ENCODE data around the gene SH3BGRL. TPM values are rescaled to one million over a fixed set of nuclear protein-coding genes. Genes with fewer than 3 reads are reported as not detected.

Gene SH3BGRL
- total RNA-seq, 1 experiment from 2014 or later = 32.4 TPM

DNA sequence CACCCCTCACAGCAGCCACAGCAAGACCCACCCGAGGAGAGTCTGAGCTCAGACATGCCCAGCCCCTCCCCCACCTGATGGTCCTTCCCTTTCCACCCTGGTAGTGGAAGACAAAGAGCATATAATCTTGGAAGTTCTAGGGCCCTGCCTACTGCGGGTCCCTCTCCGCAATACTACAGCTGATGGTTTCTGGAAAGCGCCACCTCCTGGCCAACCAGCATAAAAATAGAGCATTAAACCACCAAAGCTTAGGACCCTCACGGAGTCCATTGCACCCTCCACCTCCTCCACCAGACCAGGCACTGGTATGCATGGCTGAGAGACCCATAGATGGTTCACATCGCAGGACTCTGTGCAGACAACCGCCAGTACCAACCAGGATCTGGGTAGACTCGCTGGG lies 78.2 kb downstream of the SH3BGRL start:
- Histone ChIP-seq H3K27ac (ENCODE audit: low read depth, low read length) (no peak overlapping the region), H3K9me2 (ENCODE audit: insufficient read depth) (no peaks in the 10 kb centered on the region), H3K4me1 (ENCODE audit: control insufficient read depth in 1 of 2, insufficient read depth in 2 of 2, low read length in 2 of 2) (no peaks in the 10 kb centered on the region), H2AFZ (ENCODE audit: low read depth, low read length, poor library complexity, severe bottlenecking) (no peak overlapping the region), H3K79me2 (ENCODE audit: insufficient read depth, low read length) (no peaks in the 10 kb centered on the region), H4K20me1 (ENCODE audit: insufficient read depth) (no peaks in the 10 kb centered on the region), H3K9me3 (ENCODE audit: control insufficient read depth in 1 of 2, insufficient read depth in 1 of 2, low read depth in 1 of 2, low read length in 2 of 2) (no peaks in the 10 kb centered on the region), H3K36me3 (ENCODE audit: control insufficient read depth in 1 of 2, insufficient read depth in 2 of 2, low read length in 2 of 2) (no peaks in the 10 kb centered on the region), H3K4me3 (replicated peaks in 1 of 2; ENCODE audit: low read depth in 1 of 2, low read length in 2 of 2) (no peak overlapping the region), H3K4me2 (ENCODE audit: low read length) (no peak overlapping the region), H3K9ac (ENCODE audit: low read length) (no peak overlapping the region), H3K27me3 (ENCODE audit: insufficient read depth, low read length) (no peaks in the 10 kb centered on the region)
- TF ChIP-seq, protein P1, sequence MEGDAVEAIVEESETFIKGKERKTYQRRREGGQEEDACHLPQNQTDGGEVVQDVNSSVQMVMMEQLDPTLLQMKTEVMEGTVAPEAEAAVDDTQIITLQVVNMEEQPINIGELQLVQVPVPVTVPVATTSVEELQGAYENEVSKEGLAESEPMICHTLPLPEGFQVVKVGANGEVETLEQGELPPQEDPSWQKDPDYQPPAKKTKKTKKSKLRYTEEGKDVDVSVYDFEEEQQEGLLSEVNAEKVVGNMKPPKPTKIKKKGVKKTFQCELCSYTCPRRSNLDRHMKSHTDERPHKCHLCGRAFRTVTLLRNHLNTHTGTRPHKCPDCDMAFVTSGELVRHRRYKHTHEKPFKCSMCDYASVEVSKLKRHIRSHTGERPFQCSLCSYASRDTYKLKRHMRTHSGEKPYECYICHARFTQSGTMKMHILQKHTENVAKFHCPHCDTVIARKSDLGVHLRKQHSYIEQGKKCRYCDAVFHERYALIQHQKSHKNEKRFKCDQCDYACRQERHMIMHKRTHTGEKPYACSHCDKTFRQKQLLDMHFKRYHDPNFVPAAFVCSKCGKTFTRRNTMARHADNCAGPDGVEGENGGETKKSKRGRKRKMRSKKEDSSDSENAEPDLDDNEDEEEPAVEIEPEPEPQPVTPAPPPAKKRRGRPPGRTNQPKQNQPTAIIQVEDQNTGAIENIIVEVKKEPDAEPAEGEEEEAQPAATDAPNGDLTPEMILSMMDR (IDR thresholded peaks at IDR 0.05 in 2 of 3, conservative IDR thresholded peaks at IDR 0.05 in 1 of 3; ENCODE audit: borderline replicate concordance in 1 of 3, insufficient read depth in 1 of 3, low read depth in 2 of 3, low read length in 2 of 3) = peak in 2 of 3 experiments; percentile 22 to 36; a peak in 4 of 6 replicates
- no peak for TF ChIP-seq ZBTB33 (IDR thresholded peaks at IDR 0.05; ENCODE audit: extremely low read depth, insufficient replicate concordance, low read length)
- BruUV-seq (replicated peaks) = no TSS peak
- intact Hi-C loops (cut with micrococcal nuclease) = no loop called here
- no peak for ATAC-seq
- ChIA-PET CTCF (interaction anchor here (1.2 kb wide), 1 partner anchor 403 kb away, joined by 4 read pairs; no protein-coding TSS in a partner anchor), RAD21 (ENCODE audit: low non-redundant PET in 1 of 2, low total read pairs in 2 of 2, uncharacterized antibody in 2 of 2, unreplicated experiment in 2 of 2) (interaction anchor here in 1 of 2 experiments (0.7 kb wide), 1 partner anchor 395 kb away, joined by 5 read pairs; no protein-coding TSS in a partner anchor), POLR2A (no interaction called here)
- no peak for DNase-seq (ENCODE audit: low read depth, low spot score)

GRCh38 chrX:81286075-81286474 lies 84.2 kb downstream of the SH3BGRL start:
- BruUV-seq (replicated peaks) = no TSS peak
- no peaks in the 10 kb centered on the region for H3K9me3 ChIP-seq (ENCODE audit: control insufficient read depth in 1 of 2, insufficient read depth in 1 of 2, low read depth in 1 of 2, low read length in 2 of 2)
- TF ChIP-seq ATF3 (IDR thresholded peaks at IDR 0.05) (no peak), YY1 (IDR thresholded peaks at IDR 0.05; ENCODE audit: extremely low read depth, insufficient replicate concordance, low read depth, low read length) (no peak), EZH2 (IDR thresholded peaks at IDR 0.05) (no peak), SRF (IDR thresholded peaks at IDR 0.05; ENCODE audit: low read depth) (no peak), CEBPB (IDR thresholded peaks at IDR 0.05; ENCODE audit: low read depth) (no peak), EZH2phosphoT487 (IDR thresholded peaks at IDR 0.05; ENCODE audit: borderline replicate concordance) (no peak), ELF1 (IDR thresholded peaks at IDR 0.05; ENCODE audit: borderline replicate concordance, low read depth) (no peak), ZBTB33 (IDR thresholded peaks at IDR 0.05; ENCODE audit: extremely low read depth, insufficient replicate concordance, low read length) (no peak)
- TF ChIP-seq, protein P1 (IDR thresholded peaks at IDR 0.05 in 2 of 3, conservative IDR thresholded peaks at IDR 0.05 in 1 of 3; ENCODE audit: borderline replicate concordance in 1 of 3, insufficient read depth in 1 of 3, low read depth in 2 of 3, low read length in 2 of 3) = no peak
- RAD21 ChIA-PET (ENCODE audit: low non-redundant PET in 1 of 2, low total read pairs in 2 of 2, uncharacterized antibody in 2 of 2, unreplicated experiment in 2 of 2) = no interaction called here
- H3K9me2 ChIP-seq (ENCODE audit: insufficient read depth) = no peaks in the 10 kb centered on the region
- H2AFZ ChIP-seq (ENCODE audit: low read depth, low read length, poor library complexity, severe bottlenecking) = no peak overlapping the region
- no peaks in the 10 kb centered on the region for H3K4me1 ChIP-seq (ENCODE audit: control insufficient read depth in 1 of 2, insufficient read depth in 2 of 2, low read length in 2 of 2)
- no peak overlapping the region for H3K9ac ChIP-seq (ENCODE audit: low read length)
- POLR2A ChIA-PET = no interaction called here
- H3K27ac ChIP-seq (ENCODE audit: low read depth, low read length) = no peak overlapping the region
- H4K20me1 ChIP-seq (ENCODE audit: insufficient read depth) = no peaks in the 10 kb centered on the region
- DNase-seq (ENCODE audit: low read depth, low spot score) (no peak), ATAC-seq (no peak)
- H3K79me2 ChIP-seq (ENCODE audit: insufficient read depth, low read length) = no peaks in the 10 kb centered on the region
- no peak overlapping the region for H3K4me3 ChIP-seq (replicated peaks in 1 of 2; ENCODE audit: low read depth in 1 of 2, low read length in 2 of 2)
- CTCF ChIA-PET = no interaction called here
- intact Hi-C loops (cut with micrococcal nuclease) = no loop called here
- no peak overlapping the region for H3K4me2 ChIP-seq (ENCODE audit: low read length)
- no peaks in the 10 kb centered on the region for H3K27me3 ChIP-seq (ENCODE audit: insufficient read depth, low read length)
- no peaks in the 10 kb centered on the region for H3K36me3 ChIP-seq (ENCODE audit: control insufficient read depth in 1 of 2, insufficient read depth in 2 of 2, low read length in 2 of 2)
